Skeletal muscle satellite cell (primary cell): Measurements from ENCODE around the gene SLC39A11.
A peak's percentile ranks its signal among the peaks of the same experiment; 100 is the strongest.
"Not testable (repeated sequence)": the region's sequence is repeated elsewhere in the genome, so short reads cannot be mapped to it uniquely, and the experiment has no call there.

Experiments used
- H3K27me3 ChIP-seq: 2 replicates; pipeline ENCODE4 v1.7.0; 2013; ENCODE audit warnings: low read length; ENCODE audit not compliant: control insufficient read depth, insufficient read depth
- H3K36me3 ChIP-seq: 2 replicates; pipeline ENCODE4 v1.7.0; 2013; ENCODE audit warnings: mild to moderate bottlenecking, control low read depth, low read length; ENCODE audit not compliant: insufficient read depth
- H3K4me1 ChIP-seq: 2 replicates; pipeline ENCODE4 v1.7.0; 2013; ENCODE audit warnings: low read length; ENCODE audit not compliant: control insufficient read depth, insufficient read depth
- H3K4me2 ChIP-seq: 2 replicates; pipeline ENCODE4 v1.7.0; 2013; ENCODE audit warnings: mild to moderate bottlenecking, low read length
- H3K4me3 ChIP-seq: 2 replicates; pipeline ENCODE4 v1.7.0; 2013; ENCODE audit warnings: low read length
- H3K9ac ChIP-seq: 2 replicates; pipeline ENCODE4 v1.7.0; 2013; ENCODE audit warnings: mild to moderate bottlenecking, low read depth, low read length, moderate library complexity
- H3K9me3 ChIP-seq: replicated peaks from 2 replicates; pipeline ENCODE4 v1.7.0; 2013; ENCODE audit warnings: mild to moderate bottlenecking, control low read depth, low read length

Gene SLC39A11

DNA sequence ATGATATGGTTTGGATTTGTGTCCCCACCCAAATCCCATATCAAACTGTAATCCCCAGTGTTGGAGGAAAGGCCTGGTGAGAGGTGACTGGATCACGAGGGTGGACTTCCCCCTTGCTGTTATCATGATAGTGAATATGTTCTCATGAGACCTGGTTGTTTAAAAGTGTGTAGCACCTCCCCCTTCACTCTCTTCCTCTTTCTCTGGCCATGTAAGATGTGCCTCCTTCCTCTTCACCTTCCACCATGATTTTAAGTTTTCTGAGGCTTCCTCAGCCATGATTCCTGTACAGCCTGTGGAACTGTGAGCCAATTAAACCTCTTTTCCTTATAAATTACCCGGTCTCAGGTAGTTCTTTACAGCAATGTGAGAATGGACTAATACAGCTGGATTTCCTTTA, 266.4 kb downstream of the SLC39A11 start:
- H3K27me3 ChIP-seq, H3K4me1 ChIP-seq, H3K9me3 ChIP-seq, H3K4me2 ChIP-seq, H3K4me3 ChIP-seq, H3K36me3 ChIP-seq, H3K9ac ChIP-seq: not testable (repeated sequence)

GRCh38 chr17:72825218-72825617, 267.3 kb downstream of the SLC39A11 start:
- no peaks in the 10 kb centered on the region for H3K9me3 ChIP-seq

DNA sequence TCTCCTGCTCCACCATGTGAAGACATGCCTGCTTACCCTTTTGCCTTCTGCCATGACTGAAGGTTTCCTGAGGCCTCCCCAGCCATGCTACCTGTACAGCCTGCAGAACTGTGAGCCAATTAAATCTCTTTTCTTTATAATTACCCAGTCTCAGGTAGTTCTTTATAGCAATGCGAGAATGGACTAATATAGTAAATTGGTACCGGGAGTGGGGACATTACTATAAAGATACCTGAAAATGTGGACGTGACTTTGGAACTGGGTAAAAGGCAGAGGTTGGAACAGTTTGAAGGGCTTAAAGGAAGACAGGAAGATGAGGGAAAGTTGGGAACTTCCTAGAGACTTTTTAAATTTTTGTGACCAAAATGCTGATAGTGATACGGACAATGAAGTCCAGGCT, 268.2 kb downstream of the SLC39A11 start:
- not testable (repeated sequence) for H3K4me3 ChIP-seq, H3K36me3 ChIP-seq, H3K9ac ChIP-seq, H3K4me1 ChIP-seq, H3K27me3 ChIP-seq, H3K4me2 ChIP-seq, H3K9me3 ChIP-seq

More at GRCh38 chr17:72825218-72825617, 267.3 kb downstream of the SLC39A11 start:
- no peak overlapping the region for H3K9ac ChIP-seq
- H3K27me3 ChIP-seq, result no peaks in the 10 kb centered on the region
- no peaks in the 10 kb centered on the region for H3K36me3 ChIP-seq
- no peaks in the 10 kb centered on the region for H3K4me1 ChIP-seq
- no peak overlapping the region for H3K4me3 ChIP-seq
- no peak overlapping the region for H3K4me2 ChIP-seq

- H3K27me3 ChIP-seq, result no peaks in the 10 kb centered on the region
- H3K36me3 ChIP-seq, result no peaks in the 10 kb centered on the region
- H3K4me2 ChIP-seq, result no peak overlapping the region
- no peaks in the 10 kb centered on the region for H3K4me1 ChIP-seq
- no peaks in the 10 kb centered on the region for H3K9me3 ChIP-seq
- H3K4me3 ChIP-seq, result no peak overlapping the region
- H3K9ac ChIP-seq, result no peak overlapping the region
Observed at GRCh38 chr17:72822358-72823023, 270.0 kb downstream of the SLC39A11 start.

GRCh38 chr17:72816406-72816805, 276.1 kb downstream of the SLC39A11 start:
- Histone ChIP-seq H3K9me3 (no peaks in the 10 kb centered on the region), H3K4me3 (no peak overlapping the region), H3K9ac (no peak overlapping the region), H3K4me2 (no peak overlapping the region), H3K4me1 (peaks cover 5% of the 10 kb centered on the region), H3K36me3 (no peaks in the 10 kb centered on the region), H3K27me3 (no peaks in the 10 kb centered on the region)

DNA sequence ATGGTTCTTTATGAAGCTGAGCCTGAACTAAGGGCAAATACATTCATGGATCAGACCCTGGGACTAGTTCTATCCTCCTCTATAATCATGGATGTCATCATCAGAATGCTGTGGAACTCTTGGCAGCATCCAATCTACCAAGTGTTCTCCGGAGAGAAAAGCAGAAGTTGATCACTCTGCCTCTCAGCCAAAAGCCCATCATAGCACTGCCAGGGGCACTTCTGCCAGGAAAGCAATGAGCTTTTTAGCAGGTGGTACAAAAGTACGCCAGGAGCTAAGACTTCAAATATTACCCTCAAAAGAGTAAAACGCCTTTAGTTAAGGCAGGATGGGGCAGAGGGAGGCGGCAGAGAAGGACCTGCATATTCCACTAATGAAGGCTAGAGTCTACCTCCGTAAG, 279.0 kb downstream of the SLC39A11 start:
- Histone ChIP-seq H3K27me3 (no peaks in the 10 kb centered on the region), H3K4me3 (no peak overlapping the region), H3K36me3 (no peaks in the 10 kb centered on the region), H3K4me1 (peaks cover 5% of the 10 kb centered on the region), H3K9ac (no peak overlapping the region), H3K4me2 (no peak overlapping the region), H3K9me3 (no peaks in the 10 kb centered on the region)

GRCh38 chr17:72812823-72813222, 279.7 kb downstream of the SLC39A11 start:
- no peak overlapping the region for H3K9ac ChIP-seq
- peaks cover 5% of the 10 kb centered on the region for H3K4me1 ChIP-seq
- H3K27me3 ChIP-seq, result no peaks in the 10 kb centered on the region
- H3K4me2 ChIP-seq, result peak overlapping the region; percentile 22
- H3K9me3 ChIP-seq, result no peaks in the 10 kb centered on the region
- H3K4me3 ChIP-seq, result no peak overlapping the region
- H3K36me3 ChIP-seq, result no peaks in the 10 kb centered on the region

DNA sequence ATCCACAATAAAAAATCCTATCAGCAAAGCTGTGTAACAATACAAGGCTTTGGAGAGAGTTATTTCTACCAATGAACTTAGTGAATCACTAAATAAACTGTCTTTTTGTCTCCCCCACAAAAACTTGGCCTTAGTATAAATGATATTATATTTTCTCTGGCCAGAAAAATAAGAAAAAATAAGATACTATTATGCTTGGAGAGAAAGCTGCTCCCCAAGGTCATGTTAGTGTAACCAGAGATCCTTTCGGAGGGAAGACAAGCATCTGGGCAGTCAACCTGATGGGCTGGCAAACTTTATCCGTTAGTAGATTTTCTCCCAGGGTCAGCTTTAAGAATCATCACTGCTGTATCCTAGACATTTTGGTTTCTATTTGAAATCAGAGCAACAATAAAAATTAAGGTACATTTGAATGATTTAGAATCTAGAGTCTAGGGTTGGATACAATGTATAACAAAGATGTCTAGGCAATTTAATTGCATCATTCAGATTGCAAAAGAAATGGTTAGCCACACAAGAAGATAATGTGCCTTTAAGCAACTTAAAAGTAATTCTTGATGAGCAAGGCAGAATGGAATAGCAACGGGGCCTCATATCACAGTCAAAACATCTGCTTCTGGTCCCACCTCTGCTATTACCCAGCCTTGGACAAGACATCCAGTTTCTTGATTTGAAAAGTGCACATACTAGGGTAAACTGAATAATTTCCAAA, 280.4 kb downstream of the SLC39A11 start:
- no peaks in the 10 kb centered on the region for H3K36me3 ChIP-seq
- H3K9ac ChIP-seq, result no peak overlapping the region
- no peaks in the 10 kb centered on the region for H3K9me3 ChIP-seq
- no peak overlapping the region for H3K4me3 ChIP-seq
- peaks cover 5% of the 10 kb centered on the region for H3K4me1 ChIP-seq
- H3K27me3 ChIP-seq, result no peaks in the 10 kb centered on the region
- no peak overlapping the region for H3K4me2 ChIP-seq

DNA sequence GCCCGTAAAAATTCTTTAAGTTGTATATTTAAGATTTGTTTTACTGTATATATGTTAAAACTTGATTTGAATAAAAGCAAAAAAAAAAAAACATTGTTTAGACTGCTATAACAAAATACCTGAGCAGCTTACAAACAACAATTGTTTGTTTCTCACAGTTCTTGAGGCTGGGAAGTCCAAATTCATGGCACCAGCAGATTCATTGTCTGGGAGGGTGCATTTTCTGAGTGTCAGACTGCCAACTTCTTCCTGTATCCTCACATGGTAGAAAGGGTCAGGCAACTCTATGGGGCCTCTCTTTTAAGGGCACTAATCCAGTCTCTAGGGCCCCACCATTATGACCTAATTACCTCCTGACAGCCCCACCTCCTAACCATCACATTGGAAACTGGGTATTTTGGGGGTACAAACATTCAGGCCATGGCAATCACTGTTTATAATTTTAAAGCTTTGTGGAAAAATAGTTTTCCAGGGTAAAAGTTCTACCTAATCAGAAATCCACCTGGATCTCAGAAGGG, 281.4 kb downstream of the SLC39A11 start:
- no peaks in the 10 kb centered on the region for H3K27me3 ChIP-seq
- no peak overlapping the region for H3K4me3 ChIP-seq
- no peaks in the 10 kb centered on the region for H3K36me3 ChIP-seq
- no peak overlapping the region for H3K9ac ChIP-seq
- H3K4me2 ChIP-seq, result no peak overlapping the region
- peaks cover 5% of the 10 kb centered on the region for H3K4me1 ChIP-seq
- H3K9me3 ChIP-seq, result no peaks in the 10 kb centered on the region

DNA sequence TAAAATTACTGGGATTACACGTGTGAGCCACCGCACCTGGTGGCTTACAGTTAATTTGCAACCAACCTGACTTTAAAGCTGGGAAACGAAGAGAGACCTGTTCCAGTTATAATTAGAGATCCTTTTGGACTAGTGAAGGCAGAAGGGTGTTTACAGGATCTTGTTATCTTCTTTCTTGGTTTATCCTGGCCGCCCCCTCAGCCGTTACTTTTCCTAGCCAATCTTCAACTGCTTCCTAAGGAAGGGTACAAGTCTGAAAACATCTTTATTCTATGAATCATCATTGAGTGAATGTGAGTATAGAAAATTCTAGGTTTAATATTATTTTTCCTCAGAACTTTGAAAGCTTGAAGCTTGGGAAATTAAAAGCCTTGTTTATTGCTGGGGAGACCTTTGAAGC, 286.5 kb downstream of the SLC39A11 start:
- no peaks in the 10 kb centered on the region for H3K36me3 ChIP-seq

DNA sequence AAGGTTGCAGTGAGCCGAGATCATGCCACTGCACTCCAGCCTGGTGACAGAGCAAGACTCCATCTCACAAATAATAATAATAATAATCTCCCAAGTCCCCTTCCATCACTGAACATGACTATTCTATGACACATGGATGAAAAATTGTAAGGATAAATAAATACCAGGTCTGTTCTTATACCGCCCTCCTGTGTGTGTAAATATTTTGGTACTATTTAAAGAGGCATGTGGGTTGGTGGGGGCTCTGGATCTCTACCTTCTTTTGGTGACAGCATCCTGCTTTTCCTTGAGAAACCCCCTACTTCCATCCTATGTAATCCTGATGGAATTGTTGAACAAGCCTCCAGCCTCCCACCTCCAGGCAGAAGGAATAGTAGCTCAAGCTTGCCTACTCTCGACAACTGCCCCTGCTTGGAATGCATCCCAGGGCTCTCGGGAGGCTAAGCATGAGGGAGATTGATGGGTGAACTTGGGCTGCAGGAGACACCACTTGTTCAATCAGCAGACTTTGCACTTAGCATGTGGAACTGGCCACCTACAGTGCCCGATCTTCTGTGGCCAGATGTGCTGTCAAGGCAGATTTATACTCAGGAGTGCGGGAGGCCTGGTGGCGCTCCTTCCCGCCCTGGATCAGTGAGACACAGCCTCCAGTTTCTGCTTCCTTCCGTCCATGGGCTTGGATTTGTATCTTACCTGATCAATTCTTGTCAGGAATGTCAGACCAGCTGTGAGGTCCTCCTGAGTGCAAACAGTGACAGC, 287.4 kb downstream of the SLC39A11 start:
- no peaks in the 10 kb centered on the region for H3K9me3 ChIP-seq
- H3K4me1 ChIP-seq, result peaks cover 5% of the 10 kb centered on the region
- H3K4me2 ChIP-seq, result no peak overlapping the region
- no peaks in the 10 kb centered on the region for H3K27me3 ChIP-seq
- H3K4me3 ChIP-seq, result no peak overlapping the region
- H3K36me3 ChIP-seq, result no peaks in the 10 kb centered on the region
- no peak overlapping the region for H3K9ac ChIP-seq

More for the DNA sequence above, 286.5 kb downstream of the SLC39A11 start:
- no peaks in the 10 kb centered on the region for H3K27me3 ChIP-seq
- no peak overlapping the region for H3K9ac ChIP-seq
- no peak overlapping the region for H3K4me2 ChIP-seq
- H3K9me3 ChIP-seq, result no peaks in the 10 kb centered on the region
- no peak overlapping the region for H3K4me3 ChIP-seq
- peaks cover 5% of the 10 kb centered on the region for H3K4me1 ChIP-seq
